ENCODE measurements around the gene STK26. TPM values are rescaled to one million over a fixed set of nuclear protein-coding genes. Genes with fewer than 3 reads are reported as not detected.

The STK26 gene
- total and polyA plus RNA-seq, 2 of the 13 experiments (the other 11 are each of a cell fraction or from before 2014, with no cell fraction given) = 16.9 to 47.9 TPM

DNA sequence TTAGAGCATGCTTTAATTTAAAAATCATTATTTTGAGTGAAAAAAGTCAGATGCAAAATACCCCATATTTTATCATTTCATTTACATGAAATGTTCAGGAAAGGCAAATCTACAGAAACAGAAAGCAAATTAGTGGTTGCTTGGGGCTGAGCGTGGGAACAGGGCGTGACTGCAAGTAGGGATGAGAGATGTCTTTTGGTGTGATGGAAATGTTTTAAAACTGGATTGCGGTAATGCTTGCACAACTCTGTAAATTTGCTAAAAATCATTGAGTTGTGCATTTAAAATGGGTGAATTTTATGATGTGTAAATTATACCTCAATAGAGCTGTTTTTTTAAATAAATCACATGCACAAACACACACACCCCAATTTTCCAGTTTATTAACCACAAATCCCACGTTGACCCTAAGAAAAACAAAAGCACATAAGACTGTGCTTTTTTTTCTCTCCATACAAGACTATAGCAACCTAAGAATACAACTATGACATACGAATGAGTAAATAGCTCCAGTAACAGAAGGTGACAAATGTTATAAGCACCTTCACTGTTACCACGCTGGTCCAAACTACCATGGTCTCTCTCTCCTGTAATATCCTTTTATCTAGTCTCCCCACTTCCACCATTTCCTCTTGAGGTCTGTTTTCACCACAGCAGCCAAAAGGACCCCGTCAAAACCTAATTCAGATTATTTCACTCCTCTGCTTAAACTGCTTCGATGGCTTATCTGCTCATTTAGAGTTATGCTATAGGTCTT, 67.5 kb downstream of the STK26 start (continued):
- TF ChIP-seq, protein P1, sequence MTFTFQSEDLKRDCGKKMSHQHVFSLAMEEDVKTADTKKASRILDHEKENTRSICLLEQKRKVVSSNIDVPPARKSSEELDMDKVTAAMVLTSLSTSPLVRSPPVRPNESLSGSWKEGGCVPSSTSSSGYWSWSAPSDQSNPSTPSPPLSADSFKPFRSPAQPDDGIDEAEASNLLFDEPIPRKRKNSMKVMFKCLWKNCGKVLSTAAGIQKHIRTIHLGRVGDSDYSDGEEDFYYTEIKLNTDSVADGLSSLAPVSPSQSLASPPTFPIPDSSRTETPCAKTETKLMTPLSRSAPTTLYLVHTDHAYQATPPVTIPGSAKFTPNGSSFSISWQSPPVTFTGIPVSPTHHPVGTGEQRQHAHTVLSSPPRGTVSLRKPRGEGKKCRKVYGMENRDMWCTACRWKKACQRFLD (CRISPR knock-in tag; IDR thresholded peaks at IDR 0.05; ENCODE audit: borderline replicate concordance) = no peak
- TF ChIP-seq, protein P2, sequence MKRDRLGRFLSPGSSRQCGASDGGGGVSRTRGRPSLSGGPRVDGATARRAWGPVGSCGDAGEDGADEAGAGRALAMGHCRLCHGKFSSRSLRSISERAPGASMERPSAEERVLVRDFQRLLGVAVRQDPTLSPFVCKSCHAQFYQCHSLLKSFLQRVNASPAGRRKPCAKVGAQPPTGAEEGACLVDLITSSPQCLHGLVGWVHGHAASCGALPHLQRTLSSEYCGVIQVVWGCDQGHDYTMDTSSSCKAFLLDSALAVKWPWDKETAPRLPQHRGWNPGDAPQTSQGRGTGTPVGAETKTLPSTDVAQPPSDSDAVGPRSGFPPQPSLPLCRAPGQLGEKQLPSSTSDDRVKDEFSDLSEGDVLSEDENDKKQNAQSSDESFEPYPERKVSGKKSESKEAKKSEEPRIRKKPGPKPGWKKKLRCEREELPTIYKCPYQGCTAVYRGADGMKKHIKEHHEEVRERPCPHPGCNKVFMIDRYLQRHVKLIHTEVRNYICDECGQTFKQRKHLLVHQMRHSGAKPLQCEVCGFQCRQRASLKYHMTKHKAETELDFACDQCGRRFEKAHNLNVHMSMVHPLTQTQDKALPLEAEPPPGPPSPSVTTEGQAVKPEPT (CRISPR knock-in tag; IDR thresholded peaks at IDR 0.05; ENCODE audit: low read depth) = no peak
- TF ChIP-seq, protein P3, sequence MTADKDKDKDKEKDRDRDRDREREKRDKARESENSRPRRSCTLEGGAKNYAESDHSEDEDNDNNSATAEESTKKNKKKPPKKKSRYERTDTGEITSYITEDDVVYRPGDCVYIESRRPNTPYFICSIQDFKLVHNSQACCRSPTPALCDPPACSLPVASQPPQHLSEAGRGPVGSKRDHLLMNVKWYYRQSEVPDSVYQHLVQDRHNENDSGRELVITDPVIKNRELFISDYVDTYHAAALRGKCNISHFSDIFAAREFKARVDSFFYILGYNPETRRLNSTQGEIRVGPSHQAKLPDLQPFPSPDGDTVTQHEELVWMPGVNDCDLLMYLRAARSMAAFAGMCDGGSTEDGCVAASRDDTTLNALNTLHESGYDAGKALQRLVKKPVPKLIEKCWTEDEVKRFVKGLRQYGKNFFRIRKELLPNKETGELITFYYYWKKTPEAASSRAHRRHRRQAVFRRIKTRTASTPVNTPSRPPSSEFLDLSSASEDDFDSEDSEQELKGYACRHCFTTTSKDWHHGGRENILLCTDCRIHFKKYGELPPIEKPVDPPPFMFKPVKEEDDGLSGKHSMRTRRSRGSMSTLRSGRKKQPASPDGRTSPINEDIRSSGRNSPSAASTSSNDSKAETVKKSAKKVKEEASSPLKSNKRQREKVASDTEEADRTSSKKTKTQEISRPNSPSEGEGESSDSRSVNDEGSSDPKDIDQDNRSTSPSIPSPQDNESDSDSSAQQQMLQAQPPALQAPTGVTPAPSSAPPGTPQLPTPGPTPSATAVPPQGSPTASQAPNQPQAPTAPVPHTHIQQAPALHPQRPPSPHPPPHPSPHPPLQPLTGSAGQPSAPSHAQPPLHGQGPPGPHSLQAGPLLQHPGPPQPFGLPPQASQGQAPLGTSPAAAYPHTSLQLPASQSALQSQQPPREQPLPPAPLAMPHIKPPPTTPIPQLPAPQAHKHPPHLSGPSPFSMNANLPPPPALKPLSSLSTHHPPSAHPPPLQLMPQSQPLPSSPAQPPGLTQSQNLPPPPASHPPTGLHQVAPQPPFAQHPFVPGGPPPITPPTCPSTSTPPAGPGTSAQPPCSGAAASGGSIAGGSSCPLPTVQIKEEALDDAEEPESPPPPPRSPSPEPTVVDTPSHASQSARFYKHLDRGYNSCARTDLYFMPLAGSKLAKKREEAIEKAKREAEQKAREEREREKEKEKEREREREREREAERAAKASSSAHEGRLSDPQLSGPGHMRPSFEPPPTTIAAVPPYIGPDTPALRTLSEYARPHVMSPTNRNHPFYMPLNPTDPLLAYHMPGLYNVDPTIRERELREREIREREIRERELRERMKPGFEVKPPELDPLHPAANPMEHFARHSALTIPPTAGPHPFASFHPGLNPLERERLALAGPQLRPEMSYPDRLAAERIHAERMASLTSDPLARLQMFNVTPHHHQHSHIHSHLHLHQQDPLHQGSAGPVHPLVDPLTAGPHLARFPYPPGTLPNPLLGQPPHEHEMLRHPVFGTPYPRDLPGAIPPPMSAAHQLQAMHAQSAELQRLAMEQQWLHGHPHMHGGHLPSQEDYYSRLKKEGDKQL (CRISPR knock-in tag; IDR thresholded peaks at IDR 0.05; ENCODE audit: low read depth) = no peak
- no peak for TF ChIP-seq ZNF224 (CRISPR knock-in tag; IDR thresholded peaks at IDR 0.05)
- TF ChIP-seq, protein P4, sequence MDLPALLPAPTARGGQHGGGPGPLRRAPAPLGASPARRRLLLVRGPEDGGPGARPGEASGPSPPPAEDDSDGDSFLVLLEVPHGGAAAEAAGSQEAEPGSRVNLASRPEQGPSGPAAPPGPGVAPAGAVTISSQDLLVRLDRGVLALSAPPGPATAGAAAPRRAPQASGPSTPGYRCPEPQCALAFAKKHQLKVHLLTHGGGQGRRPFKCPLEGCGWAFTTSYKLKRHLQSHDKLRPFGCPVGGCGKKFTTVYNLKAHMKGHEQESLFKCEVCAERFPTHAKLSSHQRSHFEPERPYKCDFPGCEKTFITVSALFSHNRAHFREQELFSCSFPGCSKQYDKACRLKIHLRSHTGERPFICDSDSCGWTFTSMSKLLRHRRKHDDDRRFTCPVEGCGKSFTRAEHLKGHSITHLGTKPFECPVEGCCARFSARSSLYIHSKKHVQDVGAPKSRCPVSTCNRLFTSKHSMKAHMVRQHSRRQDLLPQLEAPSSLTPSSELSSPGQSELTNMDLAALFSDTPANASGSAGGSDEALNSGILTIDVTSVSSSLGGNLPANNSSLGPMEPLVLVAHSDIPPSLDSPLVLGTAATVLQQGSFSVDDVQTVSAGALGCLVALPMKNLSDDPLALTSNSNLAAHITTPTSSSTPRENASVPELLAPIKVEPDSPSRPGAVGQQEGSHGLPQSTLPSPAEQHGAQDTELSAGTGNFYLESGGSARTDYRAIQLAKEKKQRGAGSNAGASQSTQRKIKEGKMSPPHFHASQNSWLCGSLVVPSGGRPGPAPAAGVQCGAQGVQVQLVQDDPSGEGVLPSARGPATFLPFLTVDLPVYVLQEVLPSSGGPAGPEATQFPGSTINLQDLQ (CRISPR knock-in tag; IDR thresholded peaks at IDR 0.05) = no peak
